Measurements from ENCODE around the gene HIVEP3.

DNA sequence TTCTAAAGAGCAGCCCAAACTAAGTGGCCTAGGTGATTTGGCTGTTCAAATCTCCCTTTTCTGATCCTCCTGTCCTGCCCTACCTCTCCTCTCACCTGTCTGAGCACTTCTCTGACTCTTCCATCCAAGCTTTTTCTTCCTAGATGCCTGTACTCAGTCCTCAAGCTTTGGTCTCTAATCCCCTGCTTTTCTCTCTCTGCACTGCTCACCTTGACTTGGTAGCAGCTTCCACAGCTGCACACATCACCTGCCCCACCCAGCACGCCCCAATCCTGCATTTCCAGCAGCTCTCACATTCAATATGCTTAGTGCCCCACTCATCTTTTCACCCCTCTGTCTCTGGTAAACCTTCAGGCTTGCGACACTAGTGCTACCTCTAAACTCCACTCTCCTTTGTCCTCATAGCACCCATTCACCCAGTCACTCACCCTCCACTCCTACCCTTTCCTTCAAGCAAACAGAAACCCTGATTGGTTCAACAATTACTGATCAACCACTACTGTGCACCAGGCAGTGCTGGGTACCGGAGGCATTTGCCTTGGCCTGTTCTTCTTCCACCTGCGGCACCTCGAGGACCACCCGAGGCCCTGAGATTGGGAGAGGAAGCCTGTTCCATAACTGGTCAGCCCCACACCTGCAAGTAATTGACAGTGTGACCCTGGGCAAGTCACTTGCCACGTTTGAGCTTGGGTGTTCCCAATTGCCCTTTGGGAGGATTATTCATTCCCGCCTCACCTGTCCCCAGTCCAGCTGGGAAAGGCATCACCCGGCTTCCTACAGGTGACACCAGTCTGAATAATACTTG, 298.2 kb downstream of the HIVEP3 start:
- TF ChIP-seq FEZF1 (tag by site-specific recombination; IDR thresholded peaks at IDR 0.05) = no peak
- TF ChIP-seq KLF8 (tag by site-specific recombination; IDR thresholded peaks at IDR 0.05) = no peak

Measured in HEK293 (cell line).